GM21526 (cell line): ENCODE measurements around the gene PRRT1B.
A peak's percentile ranks its signal among the peaks of the same experiment; 100 is the strongest.

Experiments used
- ATAC-seq: cut with Tn5 transposase; IDR thresholded peaks from one replicate; pipeline ENCODE4 v1.9.1; 2021; ENCODE audit warnings: moderate library complexity; ENCODE audit not compliant: unreplicated experiment, low FRiP score

Gene PRRT1B

DNA sequence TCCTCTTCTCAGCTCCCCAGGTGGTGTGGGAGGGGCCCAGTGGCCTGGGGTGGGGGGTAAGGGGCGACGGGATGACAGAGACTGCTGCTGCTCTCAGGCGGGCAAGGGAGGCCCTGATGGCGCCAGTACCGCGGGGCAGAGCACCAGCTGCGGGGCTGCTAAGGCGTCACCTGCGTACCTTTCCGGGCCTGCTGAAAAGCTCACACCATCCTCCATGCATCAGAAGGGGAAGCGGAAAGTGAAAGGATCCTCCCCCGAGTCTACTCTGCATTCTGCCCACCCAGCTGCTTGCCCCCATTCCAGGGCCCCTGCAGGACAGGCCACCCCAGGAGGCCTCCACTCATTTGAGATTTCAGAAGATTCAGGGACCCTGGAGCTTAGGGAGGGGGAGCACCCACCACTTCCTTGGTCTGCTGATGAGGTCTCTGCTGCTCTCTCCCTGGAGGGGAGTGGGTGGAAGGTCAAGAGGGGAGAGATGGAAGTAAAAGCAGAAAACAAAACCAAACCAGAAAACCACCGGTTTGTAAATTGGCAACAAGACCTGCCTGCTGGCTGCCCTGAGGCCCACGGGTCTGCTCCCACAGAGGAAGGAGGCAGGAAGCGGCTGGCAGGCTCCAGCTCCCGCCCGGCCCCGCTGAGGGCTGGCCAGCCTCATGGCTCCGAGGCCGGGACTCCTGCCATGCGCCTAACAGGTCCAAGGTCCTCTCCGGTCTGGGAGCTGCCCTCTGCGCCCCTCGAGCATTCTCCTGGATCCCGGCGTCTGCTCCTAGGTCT lies 33.6 kb downstream of the PRRT1B start:
- peak; percentile 58 for ATAC-seq

DNA sequence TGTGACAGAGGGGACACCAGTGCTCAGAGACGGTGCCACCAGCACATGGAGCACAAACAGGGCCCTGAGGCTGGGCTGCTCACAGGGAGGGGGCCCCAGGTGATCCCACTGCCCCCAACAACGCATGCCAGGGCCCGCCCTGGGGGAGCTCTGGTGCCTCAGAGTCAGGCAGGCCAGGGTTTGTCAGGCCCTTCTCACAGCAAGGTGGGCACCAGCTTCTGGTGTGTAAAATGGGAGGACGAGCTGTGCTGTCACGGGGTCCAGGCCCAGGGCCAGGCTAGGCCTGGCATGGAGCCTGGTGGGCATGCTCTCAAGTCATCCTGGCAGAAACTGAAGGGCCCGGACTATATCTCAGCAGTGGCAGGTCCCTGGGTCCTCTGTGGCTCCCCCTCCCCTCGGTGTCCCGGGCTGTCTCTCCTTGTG lies 34.5 kb downstream of the PRRT1B start:
- ATAC-seq: no peak

DNA sequence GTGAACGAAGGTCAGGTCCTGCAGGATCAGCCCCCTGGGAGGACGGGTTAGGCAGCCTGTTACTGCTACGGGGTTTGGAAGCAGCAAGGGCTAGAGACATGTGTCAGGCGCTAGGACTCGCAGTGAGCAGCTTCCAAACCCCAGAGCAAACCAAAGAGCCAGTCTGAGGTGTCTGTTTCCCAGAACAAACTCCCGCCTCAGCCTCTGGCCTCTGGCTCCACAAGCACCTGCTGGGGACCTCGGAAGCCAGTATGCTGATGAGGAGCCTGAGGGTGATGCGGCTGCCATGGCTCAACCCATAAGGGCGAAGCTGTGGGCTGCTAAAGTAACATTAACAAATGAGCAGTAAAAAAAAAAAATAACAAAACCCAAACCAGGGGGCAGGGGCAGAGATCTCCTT lies 35.0 kb downstream of the PRRT1B start:
- ATAC-seq: no peak

DNA sequence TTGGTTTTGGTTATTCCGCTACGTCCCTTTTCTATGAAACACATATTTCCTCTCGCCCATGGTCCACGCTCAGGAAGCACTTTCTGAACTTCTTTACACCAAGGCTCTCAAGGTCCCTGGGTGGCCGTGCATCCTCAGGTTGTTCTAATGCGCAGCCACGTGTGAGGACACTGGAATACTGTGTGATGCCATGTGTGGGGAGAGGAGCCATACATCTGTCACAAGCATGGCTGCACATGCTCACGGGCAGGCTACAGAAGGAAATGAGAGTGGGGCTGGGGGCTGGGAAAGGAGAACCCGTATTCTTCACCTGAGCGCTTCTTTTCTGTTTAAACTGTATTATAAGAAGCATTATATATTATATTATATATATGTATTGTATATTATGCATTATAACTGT lies 36.7 kb downstream of the PRRT1B start:
- ATAC-seq: no peak

DNA sequence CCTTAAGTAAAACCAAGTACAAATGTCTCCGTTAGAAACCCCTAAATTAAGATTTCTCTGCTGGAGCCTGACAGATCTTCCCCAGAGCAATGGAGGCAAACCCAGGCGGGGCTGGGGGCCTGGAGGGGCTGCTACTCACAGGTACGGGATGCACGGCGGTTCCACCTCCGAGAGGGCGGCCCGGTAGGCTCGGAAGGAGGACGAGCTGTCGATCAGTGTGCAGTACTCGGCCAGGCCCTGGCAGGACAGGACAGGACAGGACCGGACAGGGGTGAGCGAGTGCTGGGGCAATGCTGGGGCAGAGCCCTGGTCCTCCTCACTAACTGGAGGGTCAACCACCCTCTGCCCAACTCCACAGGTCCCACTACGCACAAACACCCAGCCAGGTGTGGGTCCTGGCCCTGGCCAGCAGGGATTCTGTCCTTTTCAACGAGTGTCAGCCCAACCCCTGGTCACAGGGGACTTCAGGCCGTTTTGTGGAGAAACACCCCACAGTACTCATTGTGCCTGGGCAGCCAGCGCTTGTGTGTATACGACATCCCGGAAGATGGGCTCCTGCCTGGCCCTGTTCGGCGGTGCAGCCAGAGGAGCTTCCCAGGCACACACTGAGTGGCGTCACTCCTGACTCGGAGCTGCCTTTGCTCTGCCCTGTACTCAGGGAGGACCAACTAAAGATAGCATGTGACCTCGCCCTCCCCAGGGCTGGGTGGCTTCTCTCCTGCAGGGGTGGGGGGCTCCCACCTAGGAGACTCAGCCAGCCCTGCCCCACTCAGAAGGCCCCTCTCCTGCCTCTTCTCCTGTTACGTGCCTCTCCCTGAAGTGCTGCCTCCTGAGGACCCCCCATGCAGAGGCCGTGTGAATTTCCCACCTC lies 37.4 kb downstream of the PRRT1B start:
- ATAC-seq: no peak

DNA sequence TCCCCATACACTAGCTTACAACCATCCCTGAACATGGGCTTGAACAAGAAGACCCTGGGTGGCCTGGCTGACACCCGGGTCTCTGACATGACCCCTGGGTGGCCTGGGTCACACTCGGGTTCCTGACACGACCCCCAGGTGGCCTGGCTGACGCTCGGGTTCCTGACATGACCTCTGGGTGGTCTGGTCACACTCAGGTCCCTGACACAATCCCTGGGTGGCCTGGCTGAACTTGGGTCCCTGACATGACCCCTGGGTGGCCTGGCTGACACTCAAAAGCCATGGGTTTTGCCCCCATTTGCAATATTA lies 38.0 kb downstream of the PRRT1B start:
- no peak for ATAC-seq

DNA sequence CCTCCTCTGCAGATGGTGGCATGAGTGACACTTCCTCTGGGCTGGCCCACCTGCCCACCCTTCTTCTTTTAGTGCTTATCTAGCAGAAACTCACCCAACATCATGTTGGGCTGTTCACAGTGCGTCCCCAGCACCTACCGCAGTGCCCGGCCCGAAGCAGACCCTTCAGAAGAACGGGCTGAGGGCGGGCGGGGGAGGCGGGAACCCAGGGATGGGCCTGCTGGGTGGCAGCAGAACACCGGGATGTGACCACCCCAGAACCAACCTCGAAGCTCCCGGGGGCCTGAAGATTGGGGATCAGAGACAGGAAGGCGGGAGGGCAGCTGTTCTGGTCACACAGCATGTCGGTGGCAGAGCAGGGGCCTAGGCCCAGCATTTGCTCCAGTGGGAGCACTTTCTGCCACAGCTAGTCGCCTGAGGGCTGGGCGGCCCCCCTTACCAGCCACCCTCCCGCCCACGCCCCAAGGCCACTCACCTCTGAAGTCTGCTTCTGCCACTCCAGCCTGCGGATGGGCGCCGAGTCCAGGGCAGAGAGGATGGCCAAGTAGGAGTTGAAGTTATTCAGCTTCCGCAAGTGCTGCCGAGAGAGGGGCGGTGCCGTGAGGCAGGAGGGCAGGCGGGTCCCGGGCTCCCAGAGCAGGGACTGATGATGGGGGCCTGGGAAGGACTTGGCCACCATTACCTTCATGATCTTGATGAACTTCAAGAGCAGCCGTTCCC lies 38.7 kb downstream of the PRRT1B start:
- ATAC-seq: no peak

DNA sequence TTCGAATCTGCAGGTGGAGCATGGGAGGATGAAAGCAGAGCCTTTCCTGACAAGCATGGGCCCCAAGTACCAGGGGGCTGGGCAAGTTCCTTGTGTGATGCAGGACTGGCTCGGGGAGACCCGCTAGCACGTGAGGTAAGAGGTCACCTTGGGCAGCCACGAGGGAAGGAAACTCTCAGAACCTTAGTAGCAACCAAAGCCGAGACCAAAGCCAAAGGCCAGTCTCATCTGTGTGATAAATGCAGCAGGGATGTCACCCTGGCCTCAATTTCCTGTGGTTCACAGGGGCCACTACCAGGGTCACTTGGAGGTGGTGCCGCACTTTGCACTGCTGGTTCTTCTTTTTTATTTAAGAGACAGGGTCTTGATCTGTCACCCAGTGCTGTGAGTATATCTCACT lies 39.5 kb downstream of the PRRT1B start:
- no peak for ATAC-seq

DNA sequence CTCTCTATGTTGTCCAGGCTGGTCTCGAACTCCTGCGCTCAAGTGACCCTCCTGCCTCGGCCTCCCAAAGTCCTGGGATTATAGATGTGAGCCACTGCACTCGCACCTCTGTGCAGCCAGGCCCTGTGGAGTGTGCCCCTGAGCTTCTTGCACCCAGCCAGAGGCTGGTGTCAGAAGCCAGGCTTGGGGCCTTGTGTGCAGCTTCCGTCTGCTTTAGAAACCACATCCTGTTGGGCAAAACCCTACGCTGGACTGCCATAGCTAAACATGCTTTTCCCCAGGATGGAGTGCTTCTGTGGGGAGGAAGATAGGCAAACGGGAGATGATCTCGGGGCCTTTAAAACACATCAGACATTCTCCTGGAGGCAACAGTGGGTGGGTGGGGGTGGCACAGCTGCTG lies 40.1 kb downstream of the PRRT1B start:
- ATAC-seq: no peak

DNA sequence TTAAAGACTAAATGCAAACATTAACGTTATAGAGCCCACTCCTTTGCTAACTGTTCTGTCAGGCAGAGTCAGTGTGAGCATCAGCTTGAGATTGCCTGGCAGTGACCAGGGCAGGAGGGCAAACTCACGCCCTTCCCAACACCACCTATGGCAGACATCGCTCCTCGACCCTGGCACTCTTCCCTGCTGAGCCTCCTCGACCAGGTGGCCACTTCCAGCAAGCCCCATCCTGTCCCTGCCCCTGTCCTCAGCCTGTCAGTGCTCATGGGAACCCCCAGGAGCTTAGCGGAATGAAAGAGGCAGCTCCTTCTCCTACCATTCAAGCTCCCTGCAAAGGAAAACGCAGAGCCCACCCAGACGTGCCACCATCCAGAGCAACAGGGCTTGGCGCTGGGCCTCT lies 42.0 kb downstream of the PRRT1B start:
- no peak for ATAC-seq

DNA sequence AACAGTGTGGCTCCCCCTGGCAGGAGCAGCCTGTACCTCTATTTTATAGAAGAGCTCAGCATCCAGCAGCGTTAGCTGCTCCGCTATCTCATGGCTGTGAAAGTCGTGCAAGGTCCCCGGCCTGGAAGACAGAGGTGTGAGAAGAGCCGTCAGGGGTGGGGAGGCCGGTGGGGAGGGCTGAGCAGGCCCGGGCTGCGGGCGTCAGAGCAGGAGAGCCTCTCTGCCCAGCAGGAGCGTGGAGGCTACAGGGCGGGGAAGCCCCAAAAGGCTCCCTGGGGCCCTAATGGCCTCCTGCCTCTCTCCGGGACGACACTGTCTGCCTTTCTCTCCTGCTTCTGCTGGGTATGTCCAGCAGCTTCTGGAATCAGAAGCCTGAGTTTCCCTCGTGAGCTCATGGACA lies 42.6 kb downstream of the PRRT1B start:
- no peak for ATAC-seq

DNA sequence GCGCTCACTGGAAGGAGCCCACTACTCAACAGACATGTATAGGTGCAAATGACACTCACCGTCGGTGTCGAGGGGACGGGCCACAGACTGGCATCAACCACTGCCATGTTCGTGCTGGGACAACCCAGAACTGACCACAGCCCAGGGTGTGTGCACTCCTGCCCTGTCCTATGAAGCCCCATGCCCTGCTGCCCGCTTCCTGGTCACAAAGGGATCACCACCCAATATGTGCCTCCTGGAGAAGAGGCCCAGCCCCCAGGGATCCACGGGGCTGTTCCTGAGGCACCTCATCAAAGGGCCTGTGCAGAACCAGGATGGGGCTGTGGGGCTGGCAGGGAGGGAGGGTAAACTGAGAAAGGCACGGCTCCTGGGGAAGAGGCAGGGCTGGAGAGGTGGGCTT lies 43.1 kb downstream of the PRRT1B start:
- no peak for ATAC-seq

DNA sequence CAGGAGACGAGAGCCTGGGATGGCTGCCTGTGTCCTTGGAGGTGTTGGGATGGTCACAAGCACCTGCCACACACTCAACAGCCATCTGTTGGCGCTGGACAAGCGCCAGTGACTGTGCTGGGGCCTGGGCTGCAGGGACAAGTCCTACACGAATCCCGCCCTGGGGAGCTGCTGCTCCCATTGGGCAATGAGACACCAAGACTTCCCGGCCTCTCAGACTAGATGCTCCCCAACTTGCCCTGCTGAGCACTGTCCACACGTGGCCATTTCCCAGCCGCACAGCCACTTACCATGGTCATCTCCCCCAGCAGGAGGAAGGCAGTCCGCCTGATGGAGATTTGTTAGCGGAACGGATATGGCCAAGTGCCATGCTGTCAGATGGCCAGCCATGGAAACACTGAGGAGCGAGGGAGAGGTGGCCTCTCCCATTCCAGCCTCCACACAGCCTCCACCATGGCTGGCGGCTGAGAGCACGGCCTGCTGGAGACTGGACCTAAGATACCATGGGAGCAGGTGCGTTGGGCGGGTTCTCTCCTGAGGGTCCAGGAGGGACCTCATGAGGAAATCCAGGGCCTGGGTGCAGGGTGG lies 43.9 kb downstream of the PRRT1B start:
- ATAC-seq: no peak

DNA sequence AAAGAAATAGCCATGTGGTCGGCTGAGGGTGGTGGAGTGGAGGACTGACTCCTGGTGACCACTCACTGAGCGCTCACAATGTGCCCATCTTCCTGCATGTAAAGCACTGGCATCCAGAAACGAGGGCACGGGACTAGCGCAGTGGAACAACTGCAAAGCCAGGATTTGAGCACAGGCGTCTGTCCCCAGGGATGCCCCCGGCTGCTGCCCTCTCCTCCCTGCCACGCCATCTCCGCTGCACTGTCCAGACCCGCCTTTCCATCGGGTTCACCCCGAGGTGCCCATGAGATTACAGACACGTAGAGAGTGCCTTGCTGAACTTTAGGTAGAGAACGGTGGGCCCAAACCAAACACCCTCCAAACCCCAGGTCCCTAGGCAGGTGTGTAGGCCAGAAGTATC lies 44.7 kb downstream of the PRRT1B start:
- no peak for ATAC-seq

DNA sequence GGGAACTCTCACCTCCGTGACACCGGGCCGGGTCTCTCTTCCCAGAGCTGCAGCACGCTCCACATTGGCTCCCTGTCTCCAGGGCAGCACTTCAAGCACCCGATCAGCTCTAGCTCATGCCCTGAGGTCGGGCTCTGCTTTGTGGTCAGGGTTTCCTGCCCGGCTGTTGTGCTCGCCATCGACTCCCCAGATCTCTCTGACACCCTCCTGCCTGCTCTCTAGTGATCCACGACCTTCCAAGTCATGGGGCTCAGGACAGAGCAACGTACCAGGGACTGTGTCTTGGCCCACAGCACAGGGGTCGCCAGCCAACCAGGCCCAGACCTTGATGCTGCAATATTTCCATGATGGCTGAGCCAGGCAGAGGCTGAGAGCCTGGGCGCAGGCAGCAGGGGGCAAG lies 45.1 kb downstream of the PRRT1B start:
- no peak for ATAC-seq

DNA sequence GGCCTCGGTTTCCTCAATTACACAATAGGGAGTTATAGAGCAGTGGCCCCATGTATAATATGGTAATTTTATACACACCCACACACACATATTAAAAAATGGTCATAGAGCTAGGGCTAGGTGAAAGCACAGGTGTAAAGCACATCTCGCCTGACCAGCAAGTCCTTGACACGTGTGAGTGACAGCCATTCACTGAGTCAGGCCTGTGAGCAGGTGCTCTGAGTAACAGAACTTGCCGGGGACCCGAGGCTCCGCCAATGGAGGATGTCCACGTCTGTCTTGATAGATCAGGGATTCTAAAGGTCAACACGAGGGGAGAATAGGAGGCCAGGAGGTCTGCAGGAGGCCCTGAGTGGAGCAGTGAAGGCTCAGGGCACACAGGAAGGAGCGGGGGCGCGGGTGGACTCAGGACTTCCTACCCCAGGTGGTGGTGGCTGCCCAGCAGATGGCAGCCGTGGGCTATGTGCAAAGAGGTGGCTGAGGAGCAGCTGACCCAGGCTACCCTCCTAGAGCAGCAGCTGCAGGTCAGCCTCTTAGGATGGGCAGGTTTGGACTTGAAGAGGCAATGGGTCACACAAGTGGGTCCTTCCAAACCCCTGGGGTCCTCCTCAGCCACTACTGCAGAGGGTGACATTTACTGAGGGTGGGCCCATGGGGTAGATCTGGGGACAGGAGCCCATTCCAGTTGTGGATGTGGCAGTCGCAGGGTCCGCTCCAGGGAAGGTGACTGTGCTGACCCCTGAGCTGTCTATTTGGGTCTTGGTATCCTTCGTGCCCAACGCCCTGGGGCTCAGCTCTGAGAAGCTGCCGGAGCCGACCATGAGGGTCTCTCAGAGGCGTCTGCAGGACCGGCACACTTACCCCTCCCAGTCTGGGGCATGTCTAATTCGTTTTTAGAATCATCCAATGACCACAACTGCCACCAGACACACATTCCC lies 45.9 kb downstream of the PRRT1B start:
- ATAC-seq: no peak

DNA sequence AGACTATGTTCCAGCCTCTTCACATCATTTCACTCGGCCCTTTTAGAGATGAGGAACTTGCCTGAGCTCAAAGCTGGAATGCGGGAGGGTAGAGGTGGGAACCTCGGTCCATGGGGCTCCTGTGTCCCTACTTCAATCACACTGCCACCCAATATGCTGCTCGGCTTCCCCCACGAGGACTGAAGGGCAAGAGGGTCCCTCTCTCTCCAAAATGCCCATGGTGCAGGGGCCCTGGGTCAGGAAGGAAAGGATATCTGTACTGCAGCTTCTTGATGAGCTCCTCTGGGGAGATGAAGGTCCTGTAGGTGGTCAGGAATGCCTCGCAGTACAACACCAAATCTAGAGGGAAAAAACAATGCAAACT lies 46.5 kb downstream of the PRRT1B start:
- no peak for ATAC-seq

DNA sequence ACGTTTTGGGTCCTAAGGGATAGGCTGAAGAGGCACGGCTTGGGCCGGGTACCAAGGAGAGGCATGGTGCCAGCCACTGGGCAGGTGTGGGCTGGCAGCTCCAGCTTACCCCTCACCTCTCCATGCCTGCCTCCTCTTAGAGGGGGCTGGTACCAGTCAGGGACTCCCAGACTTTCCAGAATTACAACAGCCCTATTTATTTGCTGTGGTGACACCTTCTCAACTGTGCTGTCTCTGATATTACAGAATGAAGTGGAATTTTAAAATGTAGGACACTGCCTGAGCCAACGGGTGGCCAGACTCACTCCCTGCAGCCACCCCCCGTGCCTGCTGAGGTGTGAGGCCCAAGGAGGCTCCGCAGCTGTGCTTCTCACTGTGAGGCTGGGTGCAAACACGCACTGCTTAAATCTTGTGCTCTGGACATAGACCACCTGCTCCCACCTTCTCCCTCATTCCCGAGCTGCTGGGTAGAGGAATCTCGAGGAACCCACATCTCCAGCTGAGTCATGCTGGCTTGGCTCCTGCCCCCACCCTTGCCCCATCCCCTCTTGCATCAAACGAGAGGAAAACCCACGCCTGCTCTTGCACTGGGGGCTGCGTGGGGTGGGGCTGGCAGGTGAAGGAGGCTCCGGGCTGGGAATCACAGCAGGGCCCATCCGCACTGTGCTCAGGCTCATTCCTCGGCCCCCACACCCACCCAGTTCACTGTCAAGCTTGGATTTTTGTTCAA lies 47.9 kb downstream of the PRRT1B start:
- no peak for ATAC-seq

DNA sequence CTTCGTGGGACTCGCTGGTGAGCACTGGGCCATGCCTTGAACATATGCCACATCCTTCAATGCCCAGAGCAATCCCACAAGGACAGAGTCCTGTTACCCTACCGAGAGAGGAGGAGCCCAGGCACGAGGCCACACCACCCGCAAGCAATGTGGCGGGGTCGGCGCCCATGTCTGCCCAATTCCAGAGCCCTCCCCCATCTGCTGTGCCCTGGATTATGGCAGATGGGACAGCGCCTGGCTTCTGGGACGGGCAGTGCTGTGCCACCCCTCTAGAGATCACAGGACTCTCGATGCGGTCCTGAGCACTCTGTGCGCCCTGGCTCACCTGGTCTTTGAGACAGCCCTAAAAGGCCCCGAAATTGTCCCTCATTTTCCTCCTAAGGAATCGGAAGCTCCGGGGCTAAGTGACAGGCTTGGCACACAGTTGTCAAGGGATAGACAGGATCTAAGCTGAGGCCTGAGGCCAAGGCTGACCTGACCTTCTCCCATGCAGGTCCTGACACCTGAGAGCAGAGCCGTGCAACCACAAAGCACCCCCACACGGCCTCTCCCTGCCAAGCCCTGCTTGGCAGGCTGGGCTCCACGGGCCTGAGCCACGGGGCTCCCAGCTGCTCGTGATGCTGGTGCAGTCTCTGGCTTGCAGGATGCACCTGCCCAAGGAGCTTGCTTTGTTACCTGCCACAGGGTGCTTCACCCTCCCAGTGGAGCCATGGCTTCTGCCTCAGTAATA lies 48.8 kb downstream of the PRRT1B start:
- no peak for ATAC-seq
